ACC112 (cell line): ENCODE results near the gene LHFPL5.
A peak's percentile ranks its signal among the peaks of the same experiment; 100 is the strongest.

Experiments
- H2AFZ ChIP-seq: fragments of 200-600 bp; sonication (generic); one replicate; pipeline ENCODE4 v1.6.0; 2017; ENCODE audit warnings: antibody characterized with exemption, low read length; ENCODE audit not compliant: unreplicated experiment
- H3K27ac ChIP-seq: fragments of 200-600 bp; sonication (generic); 2 replicates; pipeline ENCODE4 v1.5.1; 2014; ENCODE audit warnings: low read depth, mild to moderate bottlenecking, antibody characterized with exemption, low read length, moderate library complexity
- H3K27me3 ChIP-seq: fragments of 200-600 bp; sonication (generic); 2 replicates; pipeline ENCODE4 v1.6.1; 2014; ENCODE audit warnings: mild to moderate bottlenecking, antibody characterized with exemption, low read length, moderate library complexity, mixed read lengths; ENCODE audit not compliant: insufficient read depth
- H3K36me3 ChIP-seq: fragments of 200-600 bp; sonication (generic); 2 replicates; pipeline ENCODE4 v1.6.1; 2016; ENCODE audit warnings: mild to moderate bottlenecking, antibody characterized with exemption, low read length, moderate library complexity, mixed read lengths; ENCODE audit not compliant: insufficient read depth
- H3K4me1 ChIP-seq: fragments of 200-600 bp; sonication (generic); one replicate; pipeline ENCODE4 v1.6.1; 2016; ENCODE audit warnings: low read length, mixed read lengths; ENCODE audit not compliant: insufficient read depth, unreplicated experiment, control insufficient read depth
- H3K4me3 ChIP-seq: fragments of 200-600 bp; sonication (generic); 2 replicates; pipeline ENCODE4 v1.5.1; 2014; ENCODE audit warnings: mild to moderate bottlenecking, low read depth, low read length
- H3K79me2 ChIP-seq: fragments of 200-600 bp; sonication (generic); one replicate; pipeline ENCODE4 v1.6.0; 2016; ENCODE audit warnings: low read length; ENCODE audit not compliant: control insufficient read depth, unreplicated experiment, insufficient read depth

The LHFPL5 gene

GRCh38 chr6:35794536-35795452, 10.4 kb upstream of the LHFPL5 start:
- Histone ChIP-seq H2AFZ (no peak overlapping the region), H3K27me3 (peaks cover 23% of the 10 kb centered on the region), H3K36me3 (no peaks in the 10 kb centered on the region), H3K79me2 (no peaks in the 10 kb centered on the region), H3K4me3 (no peak overlapping the region), H3K4me1 (no peaks in the 10 kb centered on the region), H3K27ac (no peak overlapping the region)

- Histone ChIP-seq H3K27me3 (peaks cover 15% of the 10 kb centered on the region), H3K27ac (no peak overlapping the region), H3K36me3 (no peaks in the 10 kb centered on the region), H3K4me1 (no peaks in the 10 kb centered on the region), H3K4me3 (no peak overlapping the region), H2AFZ (no peak overlapping the region), H3K79me2 (no peaks in the 10 kb centered on the region)
Measured at GRCh38 chr6:35795453-35796071, 9.6 kb upstream of the LHFPL5 start.

GRCh38 chr6:35796236-35796635, 8.9 kb upstream of the LHFPL5 start:
- no peaks in the 10 kb centered on the region for H3K36me3 ChIP-seq
- H3K27ac ChIP-seq, result no peak overlapping the region
- no peak overlapping the region for H2AFZ ChIP-seq
- no peaks in the 10 kb centered on the region for H3K79me2 ChIP-seq
- H3K4me1 ChIP-seq, result no peaks in the 10 kb centered on the region
- no peak overlapping the region for H3K4me3 ChIP-seq
- H3K27me3 ChIP-seq, result peaks cover 13% of the 10 kb centered on the region

- H3K27me3 ChIP-seq, result peaks cover 5% of the 10 kb centered on the region
- no peak overlapping the region for H3K4me3 ChIP-seq
- H3K79me2 ChIP-seq, result no peaks in the 10 kb centered on the region
- H3K4me1 ChIP-seq, result no peaks in the 10 kb centered on the region
- no peaks in the 10 kb centered on the region for H3K36me3 ChIP-seq
- H3K27ac ChIP-seq, result no peak overlapping the region
- H2AFZ ChIP-seq, result no peak overlapping the region
Measured at GRCh38 chr6:35797837-35798526, 7.2 kb upstream of the LHFPL5 start.

GRCh38 chr6:35798706-35799105, 6.4 kb upstream of the LHFPL5 start:
- H3K4me1 ChIP-seq, result no peaks in the 10 kb centered on the region
- H3K4me3 ChIP-seq, result no peak overlapping the region
- H3K27me3 ChIP-seq, result peaks cover under 1% of the 10 kb centered on the region; the same call in 1 of the 2 replicates
- H3K79me2 ChIP-seq, result no peaks in the 10 kb centered on the region
- H3K36me3 ChIP-seq, result no peaks in the 10 kb centered on the region
- no peak overlapping the region for H3K27ac ChIP-seq
- H2AFZ ChIP-seq, result no peak overlapping the region

GRCh38 chr6:35801148-35801547, 4.0 kb upstream of the LHFPL5 start:
- H3K4me1 ChIP-seq, result no peaks in the 10 kb centered on the region
- H2AFZ ChIP-seq, result no peak overlapping the region
- H3K27me3 ChIP-seq, result peaks cover 14% of the 10 kb centered on the region; the same call in 1 of the 2 replicates
- H3K4me3 ChIP-seq, result no peak overlapping the region
- H3K36me3 ChIP-seq, result no peaks in the 10 kb centered on the region
- H3K27ac ChIP-seq, result no peak overlapping the region
- H3K79me2 ChIP-seq, result no peaks in the 10 kb centered on the region

- H2AFZ ChIP-seq, result no peak overlapping the region
- H3K27ac ChIP-seq, result no peak overlapping the region
- peaks cover 21% of the 10 kb centered on the region; the same call in 1 of the 2 replicates for H3K27me3 ChIP-seq
- H3K36me3 ChIP-seq, result no peaks in the 10 kb centered on the region
- H3K79me2 ChIP-seq, result no peaks in the 10 kb centered on the region
- H3K4me3 ChIP-seq, result no peak overlapping the region
- H3K4me1 ChIP-seq, result peaks cover 14% of the 10 kb centered on the region
Measured at GRCh38 chr6:35808688-35809087, 3.5 kb downstream of the LHFPL5 start.

GRCh38 chr6:35809809-35810208, 4.7 kb downstream of the LHFPL5 start:
- peaks cover 20% of the 10 kb centered on the region; the same call in 1 of the 2 replicates for H3K27me3 ChIP-seq
- no peak overlapping the region for H2AFZ ChIP-seq
- H3K27ac ChIP-seq, result no peak overlapping the region
- no peaks in the 10 kb centered on the region for H3K79me2 ChIP-seq
- peaks cover 14% of the 10 kb centered on the region for H3K4me1 ChIP-seq
- H3K4me3 ChIP-seq, result no peak overlapping the region
- no peaks in the 10 kb centered on the region for H3K36me3 ChIP-seq

GRCh38 chr6:35810971-35811698, 6.0 kb downstream of the LHFPL5 start:
- Histone ChIP-seq H3K36me3 (no peaks in the 10 kb centered on the region), H2AFZ (peak overlapping the region; percentile 54), H3K4me3 (no peak overlapping the region)

GRCh38 chr6:35811699-35811995, 6.5 kb downstream of the LHFPL5 start:
- peaks cover 2% of the 10 kb centered on the region; the same call in 1 of the 2 replicates for H3K27me3 ChIP-seq
- H3K79me2 ChIP-seq, result no peaks in the 10 kb centered on the region
- H3K4me3 ChIP-seq, result no peak overlapping the region
- H3K27ac ChIP-seq, result peak overlapping the region; percentile 58
- H3K36me3 ChIP-seq, result no peaks in the 10 kb centered on the region
- H3K4me1 ChIP-seq, result peaks cover 14% of the 10 kb centered on the region
- H2AFZ ChIP-seq, result peak overlapping the region; percentile 54

More at GRCh38 chr6:35810971-35811698, 6.0 kb downstream of the LHFPL5 start:
- H3K4me1 ChIP-seq, result peaks cover 14% of the 10 kb centered on the region
- peaks cover 7% of the 10 kb centered on the region; the same call in 1 of the 2 replicates for H3K27me3 ChIP-seq
- peak overlapping the region; percentile 58 for H3K27ac ChIP-seq
- H3K79me2 ChIP-seq, result no peaks in the 10 kb centered on the region
